Measurements from ENCODE around the gene PHF12. TPM values are rescaled to one million over a fixed set of nuclear protein-coding genes. Genes with fewer than 3 reads are reported as not detected.

The PHF12 gene
- total RNA-seq, 1 experiment from 2014 or later: 37.6 TPM

- BruUV-seq (replicated peaks): no TSS peak
These were observed 23.7 kb upstream of the PHF12 start for GRCh38 chr17:28975031-28975430.

GRCh38 chr17:28974451-28974850 is 23.1 kb upstream of the PHF12 start:
- Mint-ChIP-seq H3K27me3 (ENCODE audit: insufficient read depth, unreplicated experiment) (peaks cover 42% of the 10 kb centered on the region), H3K36me3 (ENCODE audit: insufficient read depth, unreplicated experiment) (no peaks in the 10 kb centered on the region), H3K4me3 (ENCODE audit: unreplicated experiment) (no peak overlapping the region), H3K4me1 (ENCODE audit: insufficient read depth, unreplicated experiment) (no peaks in the 10 kb centered on the region), H3K9me3 (ENCODE audit: unreplicated experiment) (no peaks in the 10 kb centered on the region), H3K27ac (ENCODE audit: low read depth, unreplicated experiment) (no peak overlapping the region)
- no TSS peak for BruUV-seq (replicated peaks)
- ChIA-PET POLR2A (no interaction called here), CTCF (interaction anchor here (0.6 to 2.7 kb wide), 4 partner anchors 10 to 169 kb away, joined by 3 to 21 read pairs (median 8); no protein-coding TSS in a partner anchor)
- DNase-seq (ENCODE audit: unreplicated experiment): no peak
- TF ChIP-seq CTCF (IDR thresholded peaks at IDR 0.05; ENCODE audit: unreplicated experiment): no peak
- intact Hi-C loops (cut with micrococcal nuclease): no loop called here

More at GRCh38 chr17:28975031-28975430, 23.7 kb upstream of the PHF12 start:
- ChIA-PET CTCF (interaction anchor here (0.6 to 1.3 kb wide), 2 partner anchors 11 to 168 kb away, joined by 3 to 4 read pairs; no protein-coding TSS in a partner anchor), POLR2A (no interaction called here)
- H3K4me3 Mint-ChIP-seq (ENCODE audit: unreplicated experiment): no peak overlapping the region
- H3K27ac Mint-ChIP-seq (ENCODE audit: low read depth, unreplicated experiment): no peak overlapping the region
- intact Hi-C loops (cut with micrococcal nuclease): no loop called here
- H3K36me3 Mint-ChIP-seq (ENCODE audit: insufficient read depth, unreplicated experiment): no peaks in the 10 kb centered on the region
- H3K4me1 Mint-ChIP-seq (ENCODE audit: insufficient read depth, unreplicated experiment): no peaks in the 10 kb centered on the region
- peaks cover 42% of the 10 kb centered on the region for H3K27me3 Mint-ChIP-seq (ENCODE audit: insufficient read depth, unreplicated experiment)
- TF ChIP-seq CTCF (IDR thresholded peaks at IDR 0.05; ENCODE audit: unreplicated experiment): no peak
- DNase-seq (ENCODE audit: unreplicated experiment): no peak
- no peaks in the 10 kb centered on the region for H3K9me3 Mint-ChIP-seq (ENCODE audit: unreplicated experiment)

- Mint-ChIP-seq H3K4me3 (ENCODE audit: unreplicated experiment) (no peak overlapping the region), H3K27ac (ENCODE audit: low read depth, unreplicated experiment) (no peak overlapping the region), H3K27me3 (ENCODE audit: insufficient read depth, unreplicated experiment) (peaks cover 42% of the 10 kb centered on the region), H3K9me3 (ENCODE audit: unreplicated experiment) (no peaks in the 10 kb centered on the region), H3K4me1 (ENCODE audit: insufficient read depth, unreplicated experiment) (no peaks in the 10 kb centered on the region), H3K36me3 (ENCODE audit: insufficient read depth, unreplicated experiment) (no peaks in the 10 kb centered on the region)
- TF ChIP-seq CTCF (IDR thresholded peaks at IDR 0.05; ENCODE audit: unreplicated experiment): no peak
- ChIA-PET CTCF (interaction anchor here (0.7 to 2.7 kb wide), 5 partner anchors 9 to 172 kb away, joined by 3 to 21 read pairs (median 6); no protein-coding TSS in a partner anchor), POLR2A (interaction anchor here (0.6 to 1.2 kb wide), 2 partner anchors 20 to 145 kb away, joined by 3 read pairs; no protein-coding TSS in a partner anchor)
- no TSS peak for BruUV-seq (replicated peaks)
- intact Hi-C loops (cut with micrococcal nuclease): no loop called here
- DNase-seq (ENCODE audit: unreplicated experiment): no peak
These were observed 22.1 kb upstream of the PHF12 start for GRCh38 chr17:28973425-28973824.

- intact Hi-C loops (cut with micrococcal nuclease): no loop called here
- H3K9me3 Mint-ChIP-seq (ENCODE audit: unreplicated experiment): no peaks in the 10 kb centered on the region
- H3K27ac Mint-ChIP-seq (ENCODE audit: low read depth, unreplicated experiment): no peak overlapping the region
- peaks cover 42% of the 10 kb centered on the region for H3K27me3 Mint-ChIP-seq (ENCODE audit: insufficient read depth, unreplicated experiment)
- TF ChIP-seq CTCF (IDR thresholded peaks at IDR 0.05; ENCODE audit: unreplicated experiment): no peak
- no peaks in the 10 kb centered on the region for H3K4me1 Mint-ChIP-seq (ENCODE audit: insufficient read depth, unreplicated experiment)
- no peak for DNase-seq (ENCODE audit: unreplicated experiment)
- H3K4me3 Mint-ChIP-seq (ENCODE audit: unreplicated experiment): no peak overlapping the region
- CTCF ChIA-PET: interaction anchor here (1.1 to 2.7 kb wide), 3 partner anchors 8 to 146 kb away, joined by 4 to 21 read pairs (median 11); no protein-coding TSS in a partner anchor
- no TSS peak for BruUV-seq (replicated peaks)
- POLR2A ChIA-PET: interaction anchor here (1.2 kb wide), 1 partner anchor 20 kb away, joined by 3 read pairs; no protein-coding TSS in a partner anchor
- no peaks in the 10 kb centered on the region for H3K36me3 Mint-ChIP-seq (ENCODE audit: insufficient read depth, unreplicated experiment)
These were observed 21.1 kb upstream of the PHF12 start for GRCh38 chr17:28972437-28972836.

Measured in MCF 10A (cell line).